ENCODE measurements around the gene MAGIX.
"Not testable (repeated sequence)": the region's sequence is repeated elsewhere in the genome, so short reads cannot be mapped to it uniquely, and the experiment has no call there.

MAGIX gene

GRCh38 chrX:49161632-49162031 is 926 bp upstream of the MAGIX start:
- no peak for DNase-seq

GRCh38 chrX:49163555-49164419 is 1.2 kb downstream of the MAGIX start:
- peak; percentile 84 for DNase-seq

- no peak for DNase-seq
Observed at GRCh38 chrX:49164589-49165360, 2.2 kb downstream of the MAGIX start.

GRCh38 chrX:49165901-49166881 is 3.6 kb downstream of the MAGIX start:
- DNase-seq, result peak; percentile 96

GRCh38 chrX:49166914-49167739 is 4.6 kb downstream of the MAGIX start:
- peak; percentile 45 for DNase-seq

GRCh38 chrX:49167740-49168108 is 5.2 kb downstream of the MAGIX start:
- DNase-seq, result no peak

- DNase-seq, result peak; percentile 73
Observed at GRCh38 chrX:49171752-49172279, 9.3 kb downstream of the MAGIX start, which contains the start of gene PLP2. TSS of gene PLP2 (plus strand) at chrX:49171898. CDS start at chrX:49172001, 103 bp downstream.

GRCh38 chrX:49172280-49172780 is 9.8 kb downstream of the MAGIX start:
- DNase-seq, result peak; percentile 72

- not testable (repeated sequence) for DNase-seq
Observed at GRCh38 chrX:49173544-49173943, 11.0 kb downstream of the MAGIX start.

GRCh38 chrX:49174723-49175122 is 12.2 kb downstream of the MAGIX start:
- DNase-seq, result no peak

- DNase-seq, result no peak
Observed at GRCh38 chrX:49175435-49176274, 13.1 kb downstream of the MAGIX start.

- no peak for DNase-seq
Observed at GRCh38 chrX:49176421-49177326, 14.1 kb downstream of the MAGIX start.

GRCh38 chrX:49177338-49177833 is 14.8 kb downstream of the MAGIX start:
- no peak for DNase-seq

- no peak for DNase-seq
Observed at GRCh38 chrX:49177873-49178480, 15.4 kb downstream of the MAGIX start.

GRCh38 chrX:49178537-49178936 is 16.0 kb downstream of the MAGIX start:
- no peak for DNase-seq

- DNase-seq, result no peak
Observed at GRCh38 chrX:49179358-49179757, 16.8 kb downstream of the MAGIX start.

- DNase-seq, result no peak
Observed at GRCh38 chrX:49183701-49184281, 21.2 kb downstream of the MAGIX start.

Data from NCI-H146 (cell line).